ENCODE results near the gene ISY1. TPM values are rescaled to one million over a fixed set of nuclear protein-coding genes. Genes with fewer than 3 reads are reported as not detected.

The ISY1 gene
- total and polyA plus RNA-seq, 9 donors = 13.1 to 45.3 (median 28.8) TPM

GRCh38 chr3:129085165-129085715, 75.6 kb downstream of the ISY1 start:
- Histone ChIP-seq H3K27ac (peak overlapping the region in 1 of 2 donors; percentile 90), H3K36me3 (no peaks in the 10 kb centered on the region), H3K4me1 (ENCODE audit: insufficient read depth) (peaks cover 6% of the 10 kb centered on the region), H3K4me3 (no peak overlapping the region), H3K27me3 (no peaks in the 10 kb centered on the region), H3K9me3 (no peaks in the 10 kb centered on the region)
- no peak for DNase-seq
- intact Hi-C loops (cut with DNase I) = loop anchor here in 1 of 4 donors (10.0 kb wide), 1 partner anchor 100 kb away; no protein-coding TSS in a partner anchor
- 86 to 92% (median 91%) methylated on average over 11 to 12 of the region's 12 CpGs for WGBS, 3 donors
- TF ChIP-seq EP300 (IDR thresholded peaks at IDR 0.05) (no peak), CTCF (IDR thresholded peaks at IDR 0.05) (no peak), POLR2A (IDR thresholded peaks at IDR 0.05) (no peak)

- Histone ChIP-seq H3K27me3 (no peaks in the 10 kb centered on the region), H3K9me3 (no peaks in the 10 kb centered on the region), H3K4me3 (no peak overlapping the region), H3K27ac (no peak overlapping the region), H3K4me1 (ENCODE audit: insufficient read depth) (peaks cover 6% of the 10 kb centered on the region), H3K36me3 (no peaks in the 10 kb centered on the region)
- no peak for DNase-seq
- intact Hi-C loops (cut with DNase I) = loop anchor here in 2 of 4 donors (5.0 to 10.0 kb wide), 2 partner anchors 100 to 112 kb away; no protein-coding TSS in a partner anchor
- WGBS, 3 donors = 88 to 95% (median 91%) methylated on average over 6 of the region's 6 CpGs
- TF ChIP-seq EP300 (IDR thresholded peaks at IDR 0.05) (no peak), POLR2A (IDR thresholded peaks at IDR 0.05) (no peak), CTCF (IDR thresholded peaks at IDR 0.05) (no peak)
Measured at GRCh38 chr3:129084501-129084900, 76.4 kb downstream of the ISY1 start.

- H3K27ac ChIP-seq = no peak overlapping the region
- H3K4me3 ChIP-seq = no peak overlapping the region
- H3K36me3 ChIP-seq = no peaks in the 10 kb centered on the region
- intact Hi-C loops (cut with DNase I) = loop anchor here in 2 of 4 donors (5.0 to 10.0 kb wide), 2 partner anchors 97 to 110 kb away; no protein-coding TSS in a partner anchor
- H3K4me1 ChIP-seq (ENCODE audit: insufficient read depth) = peaks cover 9% of the 10 kb centered on the region
- H3K27me3 ChIP-seq = no peaks in the 10 kb centered on the region
- WGBS, 3 donors = 65 to 70% (median 68%) methylated on average over 9 of the region's 9 CpGs
- H3K9me3 ChIP-seq = no peaks in the 10 kb centered on the region
- no peak for DNase-seq
- TF ChIP-seq POLR2A (IDR thresholded peaks at IDR 0.05) = no peak
- TF ChIP-seq CTCF (IDR thresholded peaks at IDR 0.05) = no peak
- TF ChIP-seq EP300 (IDR thresholded peaks at IDR 0.05) = no peak
Measured at GRCh38 chr3:129082026-129082425, 78.8 kb downstream of the ISY1 start.

GRCh38 chr3:129081503-129081902, 79.4 kb downstream of the ISY1 start:
- Histone ChIP-seq H3K4me1 (ENCODE audit: insufficient read depth) (peaks cover 6% of the 10 kb centered on the region), H3K27ac (no peak overlapping the region), H3K4me3 (no peak overlapping the region), H3K9me3 (no peaks in the 10 kb centered on the region), H3K27me3 (no peaks in the 10 kb centered on the region), H3K36me3 (no peaks in the 10 kb centered on the region)
- 52 to 68% (median 62%) methylated on average over 8 of the region's 8 CpGs for WGBS, 3 donors
- TF ChIP-seq EP300 (IDR thresholded peaks at IDR 0.05) (no peak), POLR2A (IDR thresholded peaks at IDR 0.05) (no peak), CTCF (IDR thresholded peaks at IDR 0.05) (no peak)
- intact Hi-C loops (cut with DNase I) = loop anchor here in 2 of 4 donors (5.0 to 10.0 kb wide), 2 partner anchors 97 to 109 kb away; no protein-coding TSS in a partner anchor
- no peak for DNase-seq
